SK-N-SH treated with all-trans-retinoic acid at 6 μM for 48 hours (cell line): ENCODE data around the gene BDNF.

Experiments used
- ATAC-seq: fragments of 200-7000 bp; cut with Tn5 transposase; 3 replicates; pipeline ENCODE4 v1.9.1; 2020; ENCODE audit warnings: mild to moderate bottlenecking, moderate library complexity
- ARNTL ChIP-seq: fragments of 450-650 bp; formaldehyde crosslinking; IDR thresholded peaks from 2 replicates; pipeline ENCODE4 v1.5.0; 2020; ENCODE audit warnings: low read depth, mild to moderate bottlenecking, moderate library complexity, borderline replicate concordance
- BACH2 ChIP-seq: fragments of 250-450 bp; sonication (Bioruptor Pico); IDR thresholded peaks from 2 replicates; pipeline ENCODE4 v1.9.0; 2021; ENCODE audit warnings: mild to moderate bottlenecking, borderline replicate concordance
- CSDC2 ChIP-seq: fragments of 250-450 bp; sonication (Bioruptor Pico); IDR thresholded peaks from 2 replicates; pipeline ENCODE4 v1.5.0; 2020; ENCODE audit warnings: mild to moderate bottlenecking, moderate library complexity
- ESRRG ChIP-seq: fragments of 250-450 bp; sonication (Bioruptor Pico); IDR thresholded peaks from 2 replicates; pipeline ENCODE4 v1.6.1; 2021; ENCODE audit warnings: mild to moderate bottlenecking
- GLIS3 ChIP-seq: fragments of 250-450 bp; sonication (Bioruptor Pico); IDR thresholded peaks from 2 replicates; pipeline ENCODE4 v1.5.0; 2020; ENCODE audit warnings: mild to moderate bottlenecking, moderate library complexity
- ISL1 ChIP-seq: fragments of 250-450 bp; sonication (Bioruptor Pico); IDR thresholded peaks from 2 replicates; pipeline ENCODE4 v2.1.2; 2022; ENCODE audit warnings: mild to moderate bottlenecking, moderate library complexity
- OSR1 ChIP-seq: fragments of 250-450 bp; sonication (Bioruptor Pico); IDR thresholded peaks from 2 replicates; pipeline ENCODE4 v1.8.0; 2022; ENCODE audit warnings: moderate library complexity, mild to moderate bottlenecking, inconsistent platforms
- PPARA ChIP-seq: fragments of 250-450 bp; sonication (Bioruptor Pico); IDR thresholded peaks from 2 replicates; pipeline ENCODE4 v1.5.0; 2020; ENCODE audit warnings: mild to moderate bottlenecking, borderline replicate concordance
- RARB ChIP-seq: fragments of 250-450 bp; sonication (Bioruptor Pico); IDR thresholded peaks from 2 replicates; pipeline ENCODE4 v1.8.0; 2021; ENCODE audit warnings: mild to moderate bottlenecking, moderate library complexity
- SNAI2 ChIP-seq: fragments of 250-450 bp; sonication (Bioruptor Pico); IDR thresholded peaks from 2 replicates; pipeline ENCODE4 v1.5.0; 2020; ENCODE audit warnings: mild to moderate bottlenecking, moderate library complexity
- TCF4 ChIP-seq: fragments of 250-450 bp; sonication (Bioruptor Pico); IDR thresholded peaks from 2 replicates; pipeline ENCODE4 v1.8.0; 2021; ENCODE audit warnings: mild to moderate bottlenecking, moderate library complexity, borderline replicate concordance
- TOX ChIP-seq: fragments of 250-450 bp; sonication (Bioruptor Pico); IDR thresholded peaks from 2 replicates; pipeline ENCODE4 v1.8.0; 2021; ENCODE audit warnings: mild to moderate bottlenecking, moderate library complexity, borderline replicate concordance
- ZC3H10 ChIP-seq: fragments of 250-450 bp; sonication (Bioruptor Pico); IDR thresholded peaks from 2 replicates; pipeline ENCODE4 v1.5.1; 2021; ENCODE audit warnings: mild to moderate bottlenecking, moderate library complexity
- ZFP3 ChIP-seq: fragments of 250-450 bp; sonication (Bioruptor Pico); IDR thresholded peaks from 2 replicates; pipeline ENCODE4 v1.5.0; 2020; ENCODE audit warnings: mild to moderate bottlenecking, moderate library complexity
- ZFP30 ChIP-seq: fragments of 450-650 bp; formaldehyde crosslinking; IDR thresholded peaks from 2 replicates; pipeline ENCODE4 v1.5.0; 2022; ENCODE audit warnings: mild to moderate bottlenecking, moderate library complexity
- ZNF565 ChIP-seq: fragments of 450-650 bp; formaldehyde crosslinking; conservative IDR thresholded peaks from 2 replicates; pipeline ENCODE4 v1.5.0; 2020; ENCODE audit warnings: low read depth, mild to moderate bottlenecking, moderate library complexity
- ZNF8 ChIP-seq: fragments of 450-650 bp; formaldehyde crosslinking; IDR thresholded peaks from 2 replicates; pipeline ENCODE4 v1.5.0; 2020; ENCODE audit warnings: mild to moderate bottlenecking, moderate library complexity
- TF ChIP-seq, protein P1 (sequence below): fragments of 250-450 bp; sonication (Bioruptor Pico); IDR thresholded peaks from 2 replicates; pipeline ENCODE4 v1.5.1; 2020; ENCODE audit warnings: low read depth, mild to moderate bottlenecking, moderate library complexity
- TF ChIP-seq, protein P2 (sequence below): fragments of 250-450 bp; sonication (Bioruptor Pico); IDR thresholded peaks from 2 replicates; pipeline ENCODE4 v1.8.0; 2021; ENCODE audit warnings: low read depth, mild to moderate bottlenecking, moderate library complexity, borderline replicate concordance
- TF ChIP-seq, protein P3 (sequence below): fragments of 250-450 bp; sonication (Bioruptor Pico); IDR thresholded peaks from 2 replicates; pipeline ENCODE4 v1.8.0; 2020; ENCODE audit warnings: mild to moderate bottlenecking, moderate library complexity, borderline replicate concordance
- TF ChIP-seq, protein P4 (sequence below): fragments of 250-450 bp; sonication (Bioruptor Pico); IDR thresholded peaks from 2 replicates; pipeline ENCODE4 v1.5.1; 2021; ENCODE audit warnings: mild to moderate bottlenecking, moderate library complexity
- TF ChIP-seq, protein P5 (sequence below): fragments of 250-450 bp; sonication (Bioruptor Pico); IDR thresholded peaks from 2 replicates; pipeline ENCODE4 v1.5.0; 2020; ENCODE audit warnings: mild to moderate bottlenecking, moderate library complexity

The BDNF gene

DNA sequence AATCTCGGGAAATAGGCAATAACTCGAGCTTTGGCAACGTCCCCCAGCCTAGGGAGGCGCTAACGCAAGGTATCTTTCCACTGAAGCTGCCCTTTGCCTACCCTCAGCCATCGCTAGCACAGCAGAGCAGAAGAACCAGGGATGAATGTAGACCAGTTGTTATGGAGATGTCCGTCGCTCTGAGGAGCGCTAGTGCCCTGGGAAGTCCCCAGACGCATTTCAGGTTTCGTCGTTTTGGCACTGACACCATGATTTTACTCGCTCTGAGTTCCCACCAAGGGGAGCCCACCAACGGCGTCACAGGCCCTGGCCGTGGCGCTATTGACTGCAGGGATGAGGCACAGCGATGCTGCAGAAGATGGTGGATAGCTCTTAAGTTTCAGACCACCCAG is 22.7 kb upstream of the BDNF start:
- no peak for TF ChIP-seq PPARA (CRISPR knock-in tag)
- no peak for TF ChIP-seq RARB (CRISPR knock-in tag)
- TF ChIP-seq ZFP30 = no peak
- no peak for TF ChIP-seq ZFP3 (CRISPR knock-in tag)
- no peak for TF ChIP-seq OSR1 (CRISPR knock-in tag)
- TF ChIP-seq ISL1 (CRISPR knock-in tag) = no peak
- TF ChIP-seq GLIS3 (CRISPR knock-in tag) = no peak
- no peak for TF ChIP-seq CSDC2 (CRISPR knock-in tag)
- no peak for TF ChIP-seq BACH2 (CRISPR knock-in tag)
- TF ChIP-seq ZNF8 = no peak
- no peak for TF ChIP-seq ZNF565 (CRISPR knock-in tag)
- TF ChIP-seq, protein P1, sequence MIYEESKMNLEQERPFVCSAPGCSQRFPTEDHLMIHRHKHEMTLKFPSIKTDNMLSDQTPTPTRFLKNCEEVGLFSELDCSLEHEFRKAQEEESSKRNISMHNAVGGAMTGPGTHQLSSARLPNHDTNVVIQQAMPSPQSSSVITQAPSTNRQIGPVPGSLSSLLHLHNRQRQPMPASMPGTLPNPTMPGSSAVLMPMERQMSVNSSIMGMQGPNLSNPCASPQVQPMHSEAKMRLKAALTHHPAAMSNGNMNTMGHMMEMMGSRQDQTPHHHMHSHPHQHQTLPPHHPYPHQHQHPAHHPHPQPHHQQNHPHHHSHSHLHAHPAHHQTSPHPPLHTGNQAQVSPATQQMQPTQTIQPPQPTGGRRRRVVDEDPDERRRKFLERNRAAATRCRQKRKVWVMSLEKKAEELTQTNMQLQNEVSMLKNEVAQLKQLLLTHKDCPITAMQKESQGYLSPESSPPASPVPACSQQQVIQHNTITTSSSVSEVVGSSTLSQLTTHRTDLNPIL (CRISPR knock-in tag) = no peak
- TF ChIP-seq, protein P2, sequence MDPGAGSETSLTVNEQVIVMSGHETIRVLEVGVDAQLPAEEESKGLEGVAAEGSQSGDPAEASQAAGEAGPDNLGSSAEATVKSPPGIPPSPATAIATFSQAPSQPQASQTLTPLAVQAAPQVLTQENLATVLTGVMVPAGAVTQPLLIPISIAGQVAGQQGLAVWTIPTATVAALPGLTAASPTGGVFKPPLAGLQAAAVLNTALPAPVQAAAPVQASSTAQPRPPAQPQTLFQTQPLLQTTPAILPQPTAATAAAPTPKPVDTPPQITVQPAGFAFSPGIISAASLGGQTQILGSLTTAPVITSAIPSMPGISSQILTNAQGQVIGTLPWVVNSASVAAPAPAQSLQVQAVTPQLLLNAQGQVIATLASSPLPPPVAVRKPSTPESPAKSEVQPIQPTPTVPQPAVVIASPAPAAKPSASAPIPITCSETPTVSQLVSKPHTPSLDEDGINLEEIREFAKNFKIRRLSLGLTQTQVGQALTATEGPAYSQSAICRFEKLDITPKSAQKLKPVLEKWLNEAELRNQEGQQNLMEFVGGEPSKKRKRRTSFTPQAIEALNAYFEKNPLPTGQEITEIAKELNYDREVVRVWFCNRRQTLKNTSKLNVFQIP (CRISPR knock-in tag) = no peak
- TF ChIP-seq TOX (CRISPR knock-in tag) = no peak
- no peak for TF ChIP-seq SNAI2 (CRISPR knock-in tag)
- TF ChIP-seq, protein P3, sequence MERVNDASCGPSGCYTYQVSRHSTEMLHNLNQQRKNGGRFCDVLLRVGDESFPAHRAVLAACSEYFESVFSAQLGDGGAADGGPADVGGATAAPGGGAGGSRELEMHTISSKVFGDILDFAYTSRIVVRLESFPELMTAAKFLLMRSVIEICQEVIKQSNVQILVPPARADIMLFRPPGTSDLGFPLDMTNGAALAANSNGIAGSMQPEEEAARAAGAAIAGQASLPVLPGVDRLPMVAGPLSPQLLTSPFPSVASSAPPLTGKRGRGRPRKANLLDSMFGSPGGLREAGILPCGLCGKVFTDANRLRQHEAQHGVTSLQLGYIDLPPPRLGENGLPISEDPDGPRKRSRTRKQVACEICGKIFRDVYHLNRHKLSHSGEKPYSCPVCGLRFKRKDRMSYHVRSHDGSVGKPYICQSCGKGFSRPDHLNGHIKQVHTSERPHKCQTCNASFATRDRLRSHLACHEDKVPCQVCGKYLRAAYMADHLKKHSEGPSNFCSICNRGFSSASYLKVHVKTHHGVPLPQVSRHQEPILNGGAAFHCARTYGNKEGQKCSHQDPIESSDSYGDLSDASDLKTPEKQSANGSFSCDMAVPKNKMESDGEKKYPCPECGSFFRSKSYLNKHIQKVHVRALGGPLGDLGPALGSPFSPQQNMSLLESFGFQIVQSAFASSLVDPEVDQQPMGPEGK (CRISPR knock-in tag) = no peak
- no peak for TF ChIP-seq ZC3H10 (CRISPR knock-in tag)
- TF ChIP-seq ARNTL (CRISPR knock-in tag) = no peak
- peak; percentile 37 for ATAC-seq

DNA sequence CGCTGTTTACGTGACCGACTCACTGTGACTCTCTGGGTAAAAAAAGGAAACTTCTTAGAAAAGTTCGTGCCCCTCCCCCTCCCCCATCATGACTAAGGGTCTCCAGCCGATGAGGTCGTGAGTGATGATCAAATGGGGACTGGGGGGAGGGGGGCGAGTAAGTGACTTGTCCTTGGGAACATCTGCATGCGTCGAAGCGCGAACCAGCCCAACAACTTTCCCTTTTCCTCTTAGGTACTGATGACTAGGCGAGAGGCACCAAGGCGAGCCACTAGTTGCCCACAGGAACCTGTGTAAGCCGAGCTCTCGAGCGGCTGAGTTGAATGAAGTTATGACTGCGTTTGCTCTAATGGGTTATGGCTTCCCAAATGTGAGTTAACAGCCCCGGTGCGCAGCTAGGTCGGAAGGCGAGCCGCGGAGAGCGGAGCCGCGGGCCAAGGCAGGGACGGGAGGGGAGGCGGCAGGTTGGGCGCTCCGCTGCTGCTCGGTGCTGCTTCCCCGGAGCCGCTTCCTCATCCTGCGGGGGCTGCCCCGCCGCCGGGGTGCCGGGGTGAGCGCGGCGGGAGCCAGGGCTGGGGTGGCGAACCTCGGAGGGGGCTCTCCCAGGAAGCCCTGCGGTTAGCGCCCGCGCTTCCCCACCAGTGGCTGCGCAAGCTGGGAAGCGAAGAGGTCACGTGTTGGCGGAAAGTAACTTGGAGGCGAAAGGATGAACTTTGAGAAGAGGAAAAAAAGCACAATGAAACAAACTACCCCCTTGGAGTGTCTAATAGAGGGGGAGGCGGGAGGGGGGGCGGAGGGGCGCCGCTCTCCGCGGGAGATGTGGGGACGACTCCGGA is 22.1 kb upstream of the BDNF start:
- TF ChIP-seq CSDC2 (CRISPR knock-in tag) (no peak), PPARA (CRISPR knock-in tag) (no peak), ZNF565 (CRISPR knock-in tag) (no peak), BACH2 (CRISPR knock-in tag) (no peak), GLIS3 (CRISPR knock-in tag) (no peak), SNAI2 (CRISPR knock-in tag) (no peak), TCF4 (CRISPR knock-in tag) (no peak), ZFP3 (CRISPR knock-in tag) (no peak), ISL1 (CRISPR knock-in tag) (no peak), ZFP30 (no peak), ZC3H10 (CRISPR knock-in tag) (no peak), TOX (CRISPR knock-in tag) (no peak), ARNTL (CRISPR knock-in tag) (no peak), ESRRG (CRISPR knock-in tag) (no peak)
- TF ChIP-seq, protein P1 (CRISPR knock-in tag) = no peak
- TF ChIP-seq, protein P2 (CRISPR knock-in tag) = no peak
- TF ChIP-seq, protein P4, sequence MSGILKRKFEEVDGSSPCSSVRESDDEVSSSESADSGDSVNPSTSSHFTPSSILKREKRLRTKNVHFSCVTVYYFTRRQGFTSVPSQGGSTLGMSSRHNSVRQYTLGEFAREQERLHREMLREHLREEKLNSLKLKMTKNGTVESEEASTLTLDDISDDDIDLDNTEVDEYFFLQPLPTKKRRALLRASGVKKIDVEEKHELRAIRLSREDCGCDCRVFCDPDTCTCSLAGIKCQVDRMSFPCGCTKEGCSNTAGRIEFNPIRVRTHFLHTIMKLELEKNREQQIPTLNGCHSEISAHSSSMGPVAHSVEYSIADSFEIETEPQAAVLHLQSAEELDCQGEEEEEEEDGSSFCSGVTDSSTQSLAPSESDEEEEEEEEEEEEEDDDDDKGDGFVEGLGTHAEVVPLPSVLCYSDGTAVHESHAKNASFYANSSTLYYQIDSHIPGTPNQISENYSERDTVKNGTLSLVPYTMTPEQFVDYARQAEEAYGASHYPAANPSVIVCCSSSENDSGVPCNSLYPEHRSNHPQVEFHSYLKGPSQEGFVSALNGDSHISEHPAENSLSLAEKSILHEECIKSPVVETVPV (CRISPR knock-in tag) = no peak
- TF ChIP-seq, protein P5, sequence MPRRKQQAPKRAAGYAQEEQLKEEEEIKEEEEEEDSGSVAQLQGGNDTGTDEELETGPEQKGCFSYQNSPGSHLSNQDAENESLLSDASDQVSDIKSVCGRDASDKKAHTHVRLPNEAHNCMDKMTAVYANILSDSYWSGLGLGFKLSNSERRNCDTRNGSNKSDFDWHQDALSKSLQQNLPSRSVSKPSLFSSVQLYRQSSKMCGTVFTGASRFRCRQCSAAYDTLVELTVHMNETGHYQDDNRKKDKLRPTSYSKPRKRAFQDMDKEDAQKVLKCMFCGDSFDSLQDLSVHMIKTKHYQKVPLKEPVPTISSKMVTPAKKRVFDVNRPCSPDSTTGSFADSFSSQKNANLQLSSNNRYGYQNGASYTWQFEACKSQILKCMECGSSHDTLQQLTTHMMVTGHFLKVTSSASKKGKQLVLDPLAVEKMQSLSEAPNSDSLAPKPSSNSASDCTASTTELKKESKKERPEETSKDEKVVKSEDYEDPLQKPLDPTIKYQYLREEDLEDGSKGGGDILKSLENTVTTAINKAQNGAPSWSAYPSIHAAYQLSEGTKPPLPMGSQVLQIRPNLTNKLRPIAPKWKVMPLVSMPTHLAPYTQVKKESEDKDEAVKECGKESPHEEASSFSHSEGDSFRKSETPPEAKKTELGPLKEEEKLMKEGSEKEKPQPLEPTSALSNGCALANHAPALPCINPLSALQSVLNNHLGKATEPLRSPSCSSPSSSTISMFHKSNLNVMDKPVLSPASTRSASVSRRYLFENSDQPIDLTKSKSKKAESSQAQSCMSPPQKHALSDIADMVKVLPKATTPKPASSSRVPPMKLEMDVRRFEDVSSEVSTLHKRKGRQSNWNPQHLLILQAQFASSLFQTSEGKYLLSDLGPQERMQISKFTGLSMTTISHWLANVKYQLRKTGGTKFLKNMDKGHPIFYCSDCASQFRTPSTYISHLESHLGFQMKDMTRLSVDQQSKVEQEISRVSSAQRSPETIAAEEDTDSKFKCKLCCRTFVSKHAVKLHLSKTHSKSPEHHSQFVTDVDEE (CRISPR knock-in tag) = no peak
- TF ChIP-seq, protein P3 (CRISPR knock-in tag) = no peak
- peak; percentile 29 for ATAC-seq
